Measurements from ENCODE around the gene TIMM44.

The TIMM44 gene, protein sequence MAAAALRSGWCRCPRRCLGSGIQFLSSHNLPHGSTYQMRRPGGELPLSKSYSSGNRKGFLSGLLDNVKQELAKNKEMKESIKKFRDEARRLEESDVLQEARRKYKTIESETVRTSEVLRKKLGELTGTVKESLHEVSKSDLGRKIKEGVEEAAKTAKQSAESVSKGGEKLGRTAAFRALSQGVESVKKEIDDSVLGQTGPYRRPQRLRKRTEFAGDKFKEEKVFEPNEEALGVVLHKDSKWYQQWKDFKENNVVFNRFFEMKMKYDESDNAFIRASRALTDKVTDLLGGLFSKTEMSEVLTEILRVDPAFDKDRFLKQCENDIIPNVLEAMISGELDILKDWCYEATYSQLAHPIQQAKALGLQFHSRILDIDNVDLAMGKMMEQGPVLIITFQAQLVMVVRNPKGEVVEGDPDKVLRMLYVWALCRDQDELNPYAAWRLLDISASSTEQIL

DNA sequence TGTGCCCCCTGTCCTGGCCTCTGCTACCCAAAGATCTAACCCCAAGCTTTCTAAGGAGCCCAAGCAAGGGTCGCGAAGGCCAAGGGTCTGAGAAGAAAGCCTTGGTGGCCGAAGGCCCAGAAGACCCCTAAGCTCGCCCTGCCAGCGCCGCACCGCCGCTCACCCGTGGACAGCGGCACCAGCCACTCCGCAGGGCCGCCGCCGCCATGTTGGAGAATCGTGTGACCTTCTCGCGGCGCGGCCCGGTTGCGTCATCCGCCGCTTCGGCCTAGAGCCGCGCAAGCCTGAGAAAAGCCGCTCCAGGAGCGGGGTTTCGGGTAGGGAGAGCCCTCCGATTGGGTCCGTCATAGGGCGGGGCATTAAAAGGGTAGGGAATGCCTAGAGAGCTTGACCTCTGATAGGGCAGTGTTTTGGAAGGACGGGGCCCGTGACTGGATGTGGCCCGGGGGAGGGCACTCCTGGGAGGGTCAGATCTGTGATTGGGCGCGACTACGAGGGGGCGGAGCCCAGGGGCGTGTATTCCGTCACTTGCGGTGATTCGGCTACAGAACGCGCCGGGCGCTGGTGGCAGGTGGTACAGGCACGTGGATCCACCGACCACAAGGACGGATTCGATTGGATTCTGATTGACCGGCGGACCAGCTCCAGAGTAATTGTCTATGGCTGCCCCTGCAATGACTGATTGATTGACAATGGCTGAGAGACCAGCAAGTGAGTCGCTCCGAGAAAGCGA lies at the start of gene TIMM44:
TIMM44 (minus strand) TSS at position 223 of the 733 bp plus-strand sequence; CDS start at position 208, 15 bp downstream.
- CTCF ChIA-PET: interaction anchor here (0.6 to 2.4 kb wide), 13 partner anchors 14 to 887 kb away, joined by 3 to 21 read pairs (median 4); no protein-coding TSS in a partner anchor
- POLR2A ChIA-PET (ENCODE audit: low non-redundant PET): interaction anchor here (0.6 to 1.1 kb wide), 5 partner anchors 9 to 220 kb away, joined by 3 to 9 read pairs (median 6); partner anchors contain the start of genes ELAVL1 and MAP2K7
- peak; percentile 99 for DNase-seq (ENCODE audit: low spot score)
- H3K27ac ChIP-seq: peak within 1 kb of the TSS; percentile 86
- TF ChIP-seq, protein P1, sequence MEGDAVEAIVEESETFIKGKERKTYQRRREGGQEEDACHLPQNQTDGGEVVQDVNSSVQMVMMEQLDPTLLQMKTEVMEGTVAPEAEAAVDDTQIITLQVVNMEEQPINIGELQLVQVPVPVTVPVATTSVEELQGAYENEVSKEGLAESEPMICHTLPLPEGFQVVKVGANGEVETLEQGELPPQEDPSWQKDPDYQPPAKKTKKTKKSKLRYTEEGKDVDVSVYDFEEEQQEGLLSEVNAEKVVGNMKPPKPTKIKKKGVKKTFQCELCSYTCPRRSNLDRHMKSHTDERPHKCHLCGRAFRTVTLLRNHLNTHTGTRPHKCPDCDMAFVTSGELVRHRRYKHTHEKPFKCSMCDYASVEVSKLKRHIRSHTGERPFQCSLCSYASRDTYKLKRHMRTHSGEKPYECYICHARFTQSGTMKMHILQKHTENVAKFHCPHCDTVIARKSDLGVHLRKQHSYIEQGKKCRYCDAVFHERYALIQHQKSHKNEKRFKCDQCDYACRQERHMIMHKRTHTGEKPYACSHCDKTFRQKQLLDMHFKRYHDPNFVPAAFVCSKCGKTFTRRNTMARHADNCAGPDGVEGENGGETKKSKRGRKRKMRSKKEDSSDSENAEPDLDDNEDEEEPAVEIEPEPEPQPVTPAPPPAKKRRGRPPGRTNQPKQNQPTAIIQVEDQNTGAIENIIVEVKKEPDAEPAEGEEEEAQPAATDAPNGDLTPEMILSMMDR (conservative IDR thresholded peaks at IDR 0.05; ENCODE audit: low read depth): no peak

DNA sequence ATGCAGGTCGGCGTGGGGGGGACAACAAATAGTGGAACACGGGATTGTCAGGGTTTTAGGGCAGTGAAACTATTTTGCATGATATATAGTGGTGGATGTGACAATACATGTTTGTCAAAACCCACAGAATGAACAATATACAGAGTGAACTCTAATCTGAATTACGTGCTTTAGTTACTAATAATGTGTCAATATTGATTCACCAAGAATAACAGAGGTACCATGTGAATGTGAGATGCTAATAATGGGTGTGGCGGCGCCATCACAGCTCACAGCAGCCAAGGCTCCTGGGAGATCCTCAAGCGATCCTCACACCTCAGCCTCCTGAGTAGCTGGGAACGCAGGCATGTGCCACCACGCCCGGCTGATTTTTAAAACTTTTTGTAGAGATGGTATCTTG lies 49.1 kb upstream of the TIMM44 start:
- TF ChIP-seq, protein P1 (conservative IDR thresholded peaks at IDR 0.05; ENCODE audit: low read depth): no peak
- POLR2A ChIA-PET (ENCODE audit: low non-redundant PET): no interaction called here
- DNase-seq (ENCODE audit: low spot score): no peak
- peak overlapping the region; percentile 65 for H3K27ac ChIP-seq
- CTCF ChIA-PET: interaction anchor here (0.7 to 1.0 kb wide), 2 partner anchors 10 to 513 kb away, joined by 3 to 4 read pairs; no protein-coding TSS in a partner anchor

DNA sequence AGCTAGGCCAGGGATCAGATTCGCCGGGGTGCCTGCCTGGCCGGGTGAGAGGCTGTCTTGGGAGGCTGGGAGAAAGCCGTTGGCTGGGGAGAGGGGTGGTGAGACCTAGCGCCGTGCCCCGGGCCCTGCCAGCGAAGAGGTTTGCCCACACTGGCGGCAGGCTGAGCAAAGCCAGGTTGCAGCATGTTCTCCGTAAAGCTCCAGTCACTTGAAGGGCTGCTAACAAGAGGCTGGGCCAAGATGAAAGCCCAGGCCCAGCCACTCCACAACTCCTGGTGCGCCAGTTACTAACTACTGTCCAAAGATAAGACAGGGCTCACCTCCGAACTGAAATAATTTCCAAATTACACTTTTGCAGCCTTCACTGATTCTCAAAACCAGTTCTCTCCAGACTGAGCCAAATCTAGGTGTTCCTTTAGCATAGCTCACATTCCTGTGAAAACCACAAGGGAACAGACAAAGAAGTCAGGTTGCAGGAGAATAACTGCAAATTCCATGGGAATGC lies 45.7 kb upstream of the TIMM44 start:
- peak; percentile 76 for DNase-seq (ENCODE audit: low spot score)

DNA sequence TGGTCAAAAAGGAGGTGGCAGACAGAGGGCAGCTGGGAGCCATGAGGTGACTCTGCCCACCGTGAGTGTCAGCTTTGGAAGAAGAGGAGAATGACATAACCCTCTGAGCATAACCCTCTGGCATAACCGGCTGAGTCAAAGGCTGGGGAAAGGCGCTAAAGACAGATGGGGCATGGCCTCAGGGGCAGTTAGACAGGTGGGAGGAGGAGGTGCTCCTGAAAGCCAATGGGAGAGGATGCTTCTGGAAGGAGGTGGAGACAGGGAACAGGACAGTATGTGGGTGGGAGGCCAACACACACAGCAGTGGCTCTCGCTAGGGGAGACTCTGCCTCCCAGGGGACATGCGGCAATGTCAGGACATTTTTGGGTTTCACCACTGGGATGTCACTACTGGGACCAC lies 44.8 kb upstream of the TIMM44 start:
- TF ChIP-seq, protein P1 (conservative IDR thresholded peaks at IDR 0.05; ENCODE audit: low read depth): no peak
- peak; percentile 55 for DNase-seq (ENCODE audit: low spot score)
- ChIA-PET POLR2A (ENCODE audit: low non-redundant PET) (no interaction called here), CTCF (interaction anchor here (0.7 to 1.4 kb wide), 3 partner anchors 11 to 170 kb away, joined by 3 to 6 read pairs (median 3); no protein-coding TSS in a partner anchor)
- H3K27ac ChIP-seq: peak overlapping the region; percentile 100

More for the DNA sequence above, 45.7 kb upstream of the TIMM44 start:
- TF ChIP-seq, protein P1 (conservative IDR thresholded peaks at IDR 0.05; ENCODE audit: low read depth): no peak
- peak overlapping the region; percentile 100 for H3K27ac ChIP-seq
- POLR2A ChIA-PET (ENCODE audit: low non-redundant PET): no interaction called here
- CTCF ChIA-PET: interaction anchor here (0.7 kb wide), 1 partner anchor 21 kb away, joined by 3 read pairs; no protein-coding TSS in a partner anchor

DNA sequence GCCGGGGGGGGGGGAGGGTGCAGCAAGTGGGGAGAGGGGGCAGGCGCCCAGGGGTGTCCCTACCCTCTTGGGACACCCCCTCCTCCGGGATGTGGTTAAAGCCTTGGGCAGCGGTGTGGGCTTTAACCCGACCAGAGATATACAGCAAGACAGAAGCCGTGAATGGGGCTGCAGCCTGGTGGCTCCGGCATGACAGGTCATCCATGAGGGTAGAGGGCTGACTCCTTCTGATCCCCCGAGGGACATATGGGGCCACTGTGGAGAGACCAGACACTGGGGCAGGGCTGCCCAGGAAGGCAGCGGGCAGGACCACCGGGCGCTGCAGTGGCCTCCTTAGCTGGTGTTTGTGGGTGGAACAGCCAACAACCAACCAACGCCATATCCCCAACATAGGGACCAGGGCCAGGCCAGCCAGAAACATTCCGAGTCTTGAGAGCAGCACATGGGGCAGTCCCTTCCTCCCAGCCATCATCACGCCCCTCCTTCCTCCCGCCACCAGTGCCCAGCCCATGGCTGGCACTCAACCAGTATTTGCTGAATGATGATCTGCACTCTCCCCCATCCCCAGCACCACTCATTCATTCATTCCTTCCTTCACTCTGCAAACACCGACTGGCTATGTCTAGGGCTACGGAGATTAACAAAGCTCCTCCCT lies 43.8 kb upstream of the TIMM44 start:
- DNase-seq (ENCODE audit: low spot score): no peak
- H3K27ac ChIP-seq: peak overlapping the region; percentile 100
- TF ChIP-seq, protein P1 (conservative IDR thresholded peaks at IDR 0.05; ENCODE audit: low read depth): no peak
- ChIA-PET POLR2A (ENCODE audit: low non-redundant PET) (no interaction called here), CTCF (interaction anchor here (0.6 to 1.4 kb wide), 2 partner anchors 39 to 171 kb away, joined by 3 to 6 read pairs; no protein-coding TSS in a partner anchor)
